Chondrocyte (in vitro differentiated cells): ENCODE data around the gene SF3B6. TPM values are rescaled to one million over a fixed set of nuclear protein-coding genes. Genes with fewer than 3 reads are reported as not detected.

Experiments used
- DNase-seq: peaks from one replicate; pipeline ENCODE4 v3.0.0; 2021; ENCODE audit warnings: mixed read lengths, low spot score
- H3K27ac Mint-ChIP-seq: one replicate; pipeline ENCODE4 v1.8.0; 2021; ENCODE audit warnings: mild to moderate bottlenecking, moderate library complexity, mixed read lengths; ENCODE audit not compliant: unreplicated experiment
- H3K27me3 Mint-ChIP-seq: 2 replicates; pipeline ENCODE4 v1.8.0; 2021; ENCODE audit warnings: low read depth, mixed read lengths
- H3K36me3 Mint-ChIP-seq: 2 replicates; pipeline ENCODE4 v1.8.0; 2021; ENCODE audit warnings: low read depth, mixed read lengths
- H3K4me1 Mint-ChIP-seq: 2 replicates; pipeline ENCODE4 v1.8.0; 2021; ENCODE audit warnings: low read depth, mild to moderate bottlenecking, mixed read lengths
- H3K4me3 Mint-ChIP-seq: one replicate; pipeline ENCODE4 v1.8.0; 2021; ENCODE audit warnings: mild to moderate bottlenecking, moderate library complexity, mixed read lengths; ENCODE audit not compliant: unreplicated experiment
- H3K9me3 Mint-ChIP-seq: 2 replicates; pipeline ENCODE4 v1.8.0; 2021; ENCODE audit warnings: low read depth, mixed read lengths
- total RNA-seq: library from RNA; stranded (reverse); gene quantifications from 3 replicates; pipeline ENCODE4 v1.2.1, GENCODE V29; 2021
- TF ChIP-seq, protein P1 (sequence below): fragments of 200-600 bp; sonication (generic); IDR thresholded peaks from 2 replicates; pipeline ENCODE4 v1.5.0; 2021; ENCODE audit warnings: antibody characterized with exemption, mild to moderate bottlenecking, moderate library complexity

The SF3B6 gene
- total RNA-seq, 1 donor from 2014 or later: 72.0 TPM

DNA sequence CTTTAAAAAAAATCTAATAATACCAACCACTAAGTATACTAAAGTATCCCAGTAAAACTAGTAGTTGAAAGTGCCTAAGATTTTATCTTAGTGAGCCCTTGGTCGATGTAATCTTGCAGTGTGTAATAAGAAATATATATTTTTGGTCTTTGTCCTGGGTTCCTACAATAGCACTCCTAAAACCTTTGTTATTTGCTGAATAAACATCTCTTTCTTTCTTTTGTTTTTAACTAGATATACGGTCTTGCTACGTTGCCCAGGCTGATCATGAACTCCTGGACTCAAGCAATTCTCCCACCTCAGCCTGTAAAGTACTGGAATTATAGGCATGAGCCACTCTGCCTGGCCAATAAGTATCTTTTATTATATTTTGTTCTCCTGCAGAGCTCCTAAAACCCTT, 10.9 kb upstream of the SF3B6 start:
- Mint-ChIP-seq H3K36me3 (peaks cover 9% of the 10 kb centered on the region), H3K4me1 (peaks cover 23% of the 10 kb centered on the region), H3K27ac (no peak overlapping the region), H3K9me3 (no peaks in the 10 kb centered on the region), H3K27me3 (no peaks in the 10 kb centered on the region), H3K4me3 (no peak overlapping the region)
- no peak for DNase-seq
- TF ChIP-seq, protein P1, sequence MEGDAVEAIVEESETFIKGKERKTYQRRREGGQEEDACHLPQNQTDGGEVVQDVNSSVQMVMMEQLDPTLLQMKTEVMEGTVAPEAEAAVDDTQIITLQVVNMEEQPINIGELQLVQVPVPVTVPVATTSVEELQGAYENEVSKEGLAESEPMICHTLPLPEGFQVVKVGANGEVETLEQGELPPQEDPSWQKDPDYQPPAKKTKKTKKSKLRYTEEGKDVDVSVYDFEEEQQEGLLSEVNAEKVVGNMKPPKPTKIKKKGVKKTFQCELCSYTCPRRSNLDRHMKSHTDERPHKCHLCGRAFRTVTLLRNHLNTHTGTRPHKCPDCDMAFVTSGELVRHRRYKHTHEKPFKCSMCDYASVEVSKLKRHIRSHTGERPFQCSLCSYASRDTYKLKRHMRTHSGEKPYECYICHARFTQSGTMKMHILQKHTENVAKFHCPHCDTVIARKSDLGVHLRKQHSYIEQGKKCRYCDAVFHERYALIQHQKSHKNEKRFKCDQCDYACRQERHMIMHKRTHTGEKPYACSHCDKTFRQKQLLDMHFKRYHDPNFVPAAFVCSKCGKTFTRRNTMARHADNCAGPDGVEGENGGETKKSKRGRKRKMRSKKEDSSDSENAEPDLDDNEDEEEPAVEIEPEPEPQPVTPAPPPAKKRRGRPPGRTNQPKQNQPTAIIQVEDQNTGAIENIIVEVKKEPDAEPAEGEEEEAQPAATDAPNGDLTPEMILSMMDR: no peak

DNA sequence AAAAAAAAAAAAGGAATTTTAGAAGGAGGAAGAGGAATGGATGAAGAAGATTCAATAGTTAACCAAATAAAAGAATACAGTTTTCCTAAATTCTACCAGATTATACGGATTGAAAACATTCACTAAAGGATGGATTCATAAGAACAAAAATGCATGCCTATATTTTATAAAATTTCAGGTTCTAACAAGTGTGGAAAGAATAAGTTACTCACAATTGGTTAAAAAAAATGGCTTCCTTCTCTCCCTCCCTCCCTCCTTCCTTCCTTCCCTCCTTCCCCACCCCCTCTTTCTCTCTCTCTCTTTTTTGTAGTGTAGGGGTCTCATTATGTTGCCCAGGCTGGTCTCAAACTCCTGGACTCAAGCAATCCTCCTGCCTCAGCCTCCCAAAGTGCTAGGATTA, 10.1 kb upstream of the SF3B6 start:
- H3K9me3 Mint-ChIP-seq: no peaks in the 10 kb centered on the region
- no peak overlapping the region for H3K4me3 Mint-ChIP-seq
- H3K36me3 Mint-ChIP-seq: peaks cover 13% of the 10 kb centered on the region
- H3K27me3 Mint-ChIP-seq: no peaks in the 10 kb centered on the region
- no peak for DNase-seq
- TF ChIP-seq, protein P1: no peak
- no peak overlapping the region for H3K27ac Mint-ChIP-seq
- peaks cover 23% of the 10 kb centered on the region for H3K4me1 Mint-ChIP-seq

DNA sequence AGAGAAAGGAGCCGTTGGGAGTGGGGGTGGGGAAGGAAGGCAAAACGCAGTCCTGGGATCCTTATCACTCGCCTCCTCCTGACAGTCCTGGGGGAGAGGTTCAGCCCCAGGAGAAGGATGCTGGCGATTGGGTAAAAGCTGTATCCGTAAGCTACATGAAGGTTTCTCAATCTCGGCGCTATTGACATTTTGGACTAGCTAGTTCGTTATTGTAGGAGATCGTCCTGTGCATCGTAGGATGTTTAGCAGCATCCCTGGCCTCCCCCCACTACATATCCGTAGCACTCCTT, 9.0 kb upstream of the SF3B6 start:
- TF ChIP-seq, protein P1: no peak
- no peak for DNase-seq
- Mint-ChIP-seq H3K36me3 (peaks cover 14% of the 10 kb centered on the region), H3K27ac (peak overlapping the region; percentile 92), H3K27me3 (no peaks in the 10 kb centered on the region), H3K4me1 (peaks cover 23% of the 10 kb centered on the region), H3K9me3 (no peaks in the 10 kb centered on the region), H3K4me3 (peak overlapping the region; percentile 95)

DNA sequence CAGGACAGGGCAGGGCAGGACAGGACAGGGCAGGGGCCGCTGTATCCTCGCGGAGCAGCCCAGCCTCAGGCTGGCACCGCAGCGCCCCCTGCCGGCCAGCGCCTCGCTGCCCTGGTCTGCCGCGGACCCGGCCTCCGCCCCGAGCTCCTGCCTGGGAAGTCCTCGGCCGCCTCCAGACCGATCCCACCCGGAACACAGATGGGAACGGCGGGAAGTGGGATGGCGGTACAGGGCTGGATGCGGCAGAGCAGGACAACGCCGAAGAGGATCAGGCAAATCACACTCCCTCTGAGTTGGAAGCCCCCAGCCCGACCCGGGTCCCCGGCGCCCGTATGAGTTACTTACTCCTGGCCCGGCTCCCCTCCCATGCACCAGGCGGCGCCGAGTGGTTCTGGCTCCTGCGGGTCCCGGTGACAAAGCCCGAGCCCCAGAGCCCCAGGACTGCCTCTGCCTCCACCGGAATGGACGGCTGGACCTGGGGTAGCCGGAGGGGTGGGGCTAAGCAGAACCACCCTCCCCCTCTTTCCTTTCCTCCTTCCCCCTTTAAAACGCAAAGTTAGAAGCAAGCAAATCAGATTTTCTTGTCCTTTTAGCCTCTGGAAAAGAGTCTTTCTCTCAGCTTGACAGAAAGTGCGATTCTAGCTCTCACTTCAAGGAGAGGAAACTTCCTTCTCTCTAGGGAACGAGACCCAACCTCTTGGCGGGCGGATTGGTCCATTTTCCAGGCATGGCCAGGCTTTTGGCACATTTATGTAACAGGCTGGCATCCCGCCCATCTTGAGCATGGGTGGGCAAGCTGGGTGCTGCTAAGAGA, 8.5 kb upstream of the SF3B6 start, which contains the start of gene TP53I3:
TP53I3 (minus strand) TSS at position 449 of the 814 bp plus-strand sequence. CDS start 508 bp downstream, outside the sequence.
- peak; percentile 97 for DNase-seq
- Mint-ChIP-seq H3K36me3 (peaks cover 16% of the 10 kb centered on the region), H3K4me1 (peaks cover 23% of the 10 kb centered on the region), H3K9me3 (no peaks in the 10 kb centered on the region), H3K27me3 (no peaks in the 10 kb centered on the region), H3K27ac (peak within 1 kb of the TSS; percentile 95), H3K4me3 (peak within 1 kb of the TSS; percentile 95)
- TF ChIP-seq, protein P1: peak; percentile 98

DNA sequence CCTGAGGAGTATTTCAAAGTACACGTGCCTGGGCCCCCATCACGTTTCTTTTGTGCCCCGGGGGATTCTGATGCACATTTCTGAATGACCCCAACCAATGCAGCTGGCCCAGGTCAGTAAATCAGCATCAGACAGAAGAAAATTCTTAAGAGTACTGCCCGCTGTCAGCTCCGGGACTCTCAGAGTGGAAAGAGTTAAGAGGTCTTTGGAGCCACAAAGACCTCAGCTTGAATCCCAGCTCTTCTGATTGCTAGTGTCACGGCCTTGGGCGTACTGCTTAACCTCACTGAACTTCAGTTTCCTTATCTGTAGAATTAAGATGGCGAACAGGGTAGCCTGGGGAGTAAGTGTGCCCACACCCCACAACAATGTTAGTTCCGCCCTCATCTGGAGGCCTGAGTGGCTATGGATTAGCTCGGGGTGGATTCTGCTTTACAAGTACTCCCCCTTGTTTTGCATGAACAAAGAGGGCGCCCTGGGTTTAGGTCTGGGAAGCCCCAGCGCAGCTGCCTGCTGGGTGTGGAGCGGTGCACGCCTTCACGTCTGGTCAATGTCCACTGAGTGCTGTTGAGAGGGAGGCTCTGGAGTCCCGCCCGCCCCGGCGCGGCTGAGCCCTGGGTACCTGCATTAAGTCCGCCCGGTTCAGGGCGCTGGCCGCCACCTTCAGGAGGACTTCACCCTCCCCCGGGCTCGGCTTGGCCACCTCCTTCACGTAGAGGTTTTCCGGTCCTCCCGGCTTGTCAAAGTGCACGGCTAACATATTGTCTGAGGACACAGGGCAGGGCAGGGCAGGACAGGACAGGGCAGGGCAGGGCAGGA, 7.7 kb upstream of the SF3B6 start:
- DNase-seq: no peak
- Mint-ChIP-seq H3K36me3 (peaks cover 18% of the 10 kb centered on the region), H3K27ac (peak overlapping the region; percentile 95), H3K4me3 (peak overlapping the region; percentile 95), H3K9me3 (no peaks in the 10 kb centered on the region), H3K27me3 (no peaks in the 10 kb centered on the region), H3K4me1 (peaks cover 23% of the 10 kb centered on the region)
- TF ChIP-seq, protein P1: no peak
